GM10266 (cell line): ENCODE data around the gene LRGUK.

Experiments
- DNase-seq: peaks from one replicate; pipeline ENCODE4 v3.0.0; 2012; ENCODE audit errors: extremely low spot score
- TF ChIP-seq, protein P1 (sequence below): IDR thresholded peaks from 2 replicates; pipeline ENCODE4 v1.5.1; 2012; ENCODE audit warnings: mild to moderate bottlenecking, low read depth; ENCODE audit not compliant: control insufficient read depth, insufficient read depth; ENCODE audit errors: missing control alignments

The LRGUK gene

DNA sequence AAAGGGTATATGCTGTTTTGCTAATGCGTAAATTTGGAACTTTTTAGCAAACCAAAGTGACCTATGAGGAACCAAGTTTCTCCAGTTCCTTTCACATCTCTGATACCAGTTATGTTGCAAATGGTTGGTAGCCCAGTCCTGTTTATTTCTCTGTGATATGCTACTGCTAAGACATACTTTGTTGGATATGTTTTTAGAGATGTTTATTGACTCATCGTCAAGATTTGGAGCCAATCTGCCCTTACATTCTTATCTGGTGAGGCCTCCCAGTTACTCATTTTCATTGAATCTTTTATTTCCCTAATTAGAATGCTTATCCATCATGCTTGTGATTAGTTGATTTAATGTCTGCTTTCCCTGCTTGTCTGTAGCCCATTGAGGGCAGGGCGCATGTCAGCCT is 58.9 kb downstream of the LRGUK start:
- no peak for DNase-seq
- TF ChIP-seq, protein P1, sequence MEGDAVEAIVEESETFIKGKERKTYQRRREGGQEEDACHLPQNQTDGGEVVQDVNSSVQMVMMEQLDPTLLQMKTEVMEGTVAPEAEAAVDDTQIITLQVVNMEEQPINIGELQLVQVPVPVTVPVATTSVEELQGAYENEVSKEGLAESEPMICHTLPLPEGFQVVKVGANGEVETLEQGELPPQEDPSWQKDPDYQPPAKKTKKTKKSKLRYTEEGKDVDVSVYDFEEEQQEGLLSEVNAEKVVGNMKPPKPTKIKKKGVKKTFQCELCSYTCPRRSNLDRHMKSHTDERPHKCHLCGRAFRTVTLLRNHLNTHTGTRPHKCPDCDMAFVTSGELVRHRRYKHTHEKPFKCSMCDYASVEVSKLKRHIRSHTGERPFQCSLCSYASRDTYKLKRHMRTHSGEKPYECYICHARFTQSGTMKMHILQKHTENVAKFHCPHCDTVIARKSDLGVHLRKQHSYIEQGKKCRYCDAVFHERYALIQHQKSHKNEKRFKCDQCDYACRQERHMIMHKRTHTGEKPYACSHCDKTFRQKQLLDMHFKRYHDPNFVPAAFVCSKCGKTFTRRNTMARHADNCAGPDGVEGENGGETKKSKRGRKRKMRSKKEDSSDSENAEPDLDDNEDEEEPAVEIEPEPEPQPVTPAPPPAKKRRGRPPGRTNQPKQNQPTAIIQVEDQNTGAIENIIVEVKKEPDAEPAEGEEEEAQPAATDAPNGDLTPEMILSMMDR = no peak

DNA sequence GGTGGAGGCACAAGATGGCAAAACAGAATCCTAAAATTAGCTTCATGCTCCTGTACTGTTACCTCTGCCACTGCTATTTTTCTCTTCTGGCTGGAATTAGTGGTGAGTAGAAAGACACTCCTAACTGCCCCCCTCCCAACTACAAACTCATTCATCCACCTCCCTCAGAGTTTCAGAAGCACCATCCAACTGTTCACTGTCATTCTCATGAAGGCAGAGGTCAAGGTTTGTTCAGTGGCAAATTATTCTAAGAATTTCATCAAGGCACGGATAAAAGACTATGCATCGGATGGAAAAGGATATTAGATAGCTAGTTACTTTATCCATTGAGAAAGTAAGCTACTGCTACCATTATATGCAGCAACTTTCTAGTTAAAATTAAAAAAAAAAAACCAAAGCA is 59.7 kb downstream of the LRGUK start:
- DNase-seq = no peak
- TF ChIP-seq, protein P1 = no peak

DNA sequence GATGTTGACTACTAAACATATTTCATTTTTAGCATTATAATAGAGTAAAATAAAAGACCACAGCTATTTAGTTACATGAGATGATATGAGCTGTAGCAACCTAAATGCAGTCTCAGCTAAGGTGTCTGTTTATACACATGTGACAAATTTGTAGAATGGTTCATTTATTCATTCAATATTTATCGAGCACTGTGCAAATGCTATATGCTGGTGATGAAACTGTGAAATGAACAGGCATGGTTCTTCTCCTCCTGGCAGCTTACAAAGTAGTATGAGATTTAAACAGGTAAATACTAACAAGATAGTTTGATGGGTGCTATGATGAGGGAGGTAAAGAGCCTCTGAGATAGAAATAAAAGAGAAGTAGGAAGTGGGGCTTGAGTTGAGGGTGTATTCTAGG is 60.8 kb downstream of the LRGUK start:
- TF ChIP-seq, protein P1 = no peak
- no peak for DNase-seq

DNA sequence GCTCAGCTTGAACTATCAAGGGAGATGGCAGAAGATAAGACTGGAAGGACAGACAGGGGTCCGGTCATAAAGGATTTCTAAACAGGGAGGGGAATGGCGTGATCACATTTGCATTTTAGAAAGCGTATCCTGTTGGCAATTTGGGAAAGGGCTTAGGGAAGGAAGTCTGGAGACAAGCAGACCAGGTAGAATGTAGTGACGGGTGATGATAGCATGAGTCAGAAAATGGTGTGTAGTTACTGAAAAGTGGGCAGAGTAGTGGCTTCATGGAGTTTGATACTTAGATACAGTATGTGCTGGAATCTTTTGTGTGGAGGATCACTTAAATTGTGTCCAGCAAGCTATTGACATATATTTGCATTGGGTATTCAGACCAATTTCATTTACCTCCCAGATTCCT is 61.2 kb downstream of the LRGUK start:
- no peak for DNase-seq
- TF ChIP-seq, protein P1 = no peak

DNA sequence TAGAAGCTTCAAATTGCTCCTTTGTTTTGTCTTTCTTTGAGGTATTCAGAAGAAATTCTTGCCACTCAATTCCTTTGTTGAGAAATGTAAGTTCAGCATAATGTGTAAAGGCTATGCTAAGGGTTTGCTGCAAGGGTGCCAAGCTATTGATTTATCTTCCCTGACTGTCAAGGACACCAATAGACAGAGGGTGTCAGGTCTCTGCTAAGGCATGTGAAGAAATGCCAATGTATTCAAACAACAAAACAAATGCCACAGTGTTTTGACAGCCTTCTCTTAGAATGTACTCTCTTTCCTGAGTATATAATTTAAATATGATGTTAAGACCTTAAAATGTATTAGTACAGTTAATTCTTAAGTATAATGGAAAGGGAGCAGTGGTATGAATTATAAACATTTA is 62.4 kb downstream of the LRGUK start:
- TF ChIP-seq, protein P1 = no peak
- DNase-seq = no peak

DNA sequence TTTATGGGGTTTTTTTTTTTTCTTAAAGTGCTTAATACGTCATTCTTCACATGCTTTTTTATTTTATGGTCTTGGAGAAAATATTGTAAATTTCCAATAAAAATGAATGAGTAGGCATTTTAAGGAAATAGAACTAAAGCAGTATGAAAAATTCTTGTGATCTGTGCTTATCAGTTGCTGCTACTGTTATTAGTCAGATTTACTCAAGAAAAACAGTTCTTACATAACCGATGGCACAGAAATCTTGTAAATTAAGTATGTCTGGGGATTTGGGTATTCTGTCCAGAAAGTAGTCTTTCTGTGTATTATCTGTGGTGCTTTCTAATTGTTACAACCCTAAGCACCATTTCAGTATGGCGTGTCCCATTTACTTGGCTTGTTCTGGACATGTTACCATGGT is 64.7 kb downstream of the LRGUK start:
- DNase-seq = no peak
- TF ChIP-seq, protein P1 = no peak

DNA sequence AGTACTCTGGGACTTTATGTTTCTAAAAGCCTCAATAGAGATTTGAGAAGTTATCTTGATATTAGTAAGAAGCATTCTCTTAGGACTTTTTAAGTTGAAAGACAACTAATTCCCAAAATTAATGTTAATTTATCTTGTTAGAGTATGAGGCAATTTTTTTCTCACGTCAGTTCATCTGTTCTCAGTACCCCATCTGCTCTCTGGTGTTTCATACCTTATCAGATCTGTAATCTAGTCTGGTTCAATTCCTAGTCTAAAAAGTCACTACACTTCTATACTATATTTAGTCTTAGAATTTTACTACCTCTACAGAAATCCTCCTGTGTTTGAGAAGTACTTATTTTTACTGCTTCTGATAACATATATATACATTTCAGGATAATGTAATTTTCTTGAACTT is 66.1 kb downstream of the LRGUK start:
- TF ChIP-seq, protein P1 = no peak
- DNase-seq = no peak
